K562 (cell line): ENCODE results near the gene KCNH8. TPM values are rescaled to one million over a fixed set of nuclear protein-coding genes. Genes with fewer than 3 reads are reported as not detected.

Experiments used
- CLOCK ChIP-seq: fragments of 250-450 bp; sonication (Bioruptor Pico); IDR thresholded peaks from 2 replicates; pipeline ENCODE4 v1.4.0; 2020; ENCODE audit warnings: mild to moderate bottlenecking, moderate library complexity, borderline replicate concordance
- NCOA1 ChIP-seq: fragments of 450-650 bp; IDR thresholded peaks from 2 replicates; pipeline ENCODE4 v1.6.1; 2016; ENCODE audit warnings: low read depth
- polyA plus RNA-seq, 8 experiments: library from polyadenylated mRNA; depleted of rRNA in 4 of 8; stranded (reverse) in 5 of 8; unstranded in 3 of 8; fragments of >200 nt; fragmentation: Nextera tagmentation in 2 of 8; fragmentation: Illumina TruSeq in 1 of 8; extraction: Ambion mirVana in 2 of 8; extraction: Trizol in 1 of 8; gene quantifications; 2 replicates each; pipeline versions ENCODE4 v1.2.1 to v1.2.3, GENCODE V29; 2011 to 2014; ENCODE audit warnings: inconsistent platforms in 1 of 8, missing spikeins in 1 of 8
- total RNA-seq, 7 experiments: library from RNA; depleted of rRNA in 6 of 7; stranded (reverse); fragments of >200 nt in 6 of 7; fragmentation: Illumina TruSeq in 2 of 7; extraction: Trizol in 2 of 7; gene quantifications; 2 replicates each; pipeline versions ENCODE4 v1.2.1 to v1.2.3, GENCODE V29; 2011 to 2021; ENCODE audit warnings: low replicate concordance in 1 of 7
- TF ChIP-seq, protein P1 (sequence below): fragments of 250-450 bp; sonication (Bioruptor Pico); IDR thresholded peaks from 2 replicates; pipeline ENCODE4 v1.4.0; 2020

The KCNH8 gene
- total and polyA plus RNA-seq, 9 of the 15 experiments (the other 6 are each of a cell fraction or from before 2014, with no cell fraction given): 0.02 to 0.08 (median 0.04) TPM; not detected in 6

DNA sequence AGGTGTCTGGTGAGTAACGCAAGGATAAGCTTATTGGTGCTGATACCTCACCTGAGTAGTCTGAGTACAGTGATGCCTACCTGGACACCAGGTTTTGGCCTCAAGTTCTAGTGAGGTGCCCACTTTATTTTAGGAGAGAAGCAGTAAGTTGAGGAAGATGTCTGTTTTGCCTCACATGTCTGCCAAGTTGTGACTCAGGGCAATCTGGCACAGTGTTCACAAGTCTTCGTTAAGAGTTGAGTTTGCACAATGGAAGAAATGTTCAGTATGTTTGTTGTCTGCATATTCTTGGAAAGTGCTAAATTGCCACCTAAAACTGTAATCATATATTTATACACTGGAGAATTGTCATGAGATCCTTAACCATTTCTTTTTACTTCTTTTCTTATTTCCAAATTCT lies 122.2 kb downstream of the KCNH8 start (continued):
- TF ChIP-seq, protein P1, sequence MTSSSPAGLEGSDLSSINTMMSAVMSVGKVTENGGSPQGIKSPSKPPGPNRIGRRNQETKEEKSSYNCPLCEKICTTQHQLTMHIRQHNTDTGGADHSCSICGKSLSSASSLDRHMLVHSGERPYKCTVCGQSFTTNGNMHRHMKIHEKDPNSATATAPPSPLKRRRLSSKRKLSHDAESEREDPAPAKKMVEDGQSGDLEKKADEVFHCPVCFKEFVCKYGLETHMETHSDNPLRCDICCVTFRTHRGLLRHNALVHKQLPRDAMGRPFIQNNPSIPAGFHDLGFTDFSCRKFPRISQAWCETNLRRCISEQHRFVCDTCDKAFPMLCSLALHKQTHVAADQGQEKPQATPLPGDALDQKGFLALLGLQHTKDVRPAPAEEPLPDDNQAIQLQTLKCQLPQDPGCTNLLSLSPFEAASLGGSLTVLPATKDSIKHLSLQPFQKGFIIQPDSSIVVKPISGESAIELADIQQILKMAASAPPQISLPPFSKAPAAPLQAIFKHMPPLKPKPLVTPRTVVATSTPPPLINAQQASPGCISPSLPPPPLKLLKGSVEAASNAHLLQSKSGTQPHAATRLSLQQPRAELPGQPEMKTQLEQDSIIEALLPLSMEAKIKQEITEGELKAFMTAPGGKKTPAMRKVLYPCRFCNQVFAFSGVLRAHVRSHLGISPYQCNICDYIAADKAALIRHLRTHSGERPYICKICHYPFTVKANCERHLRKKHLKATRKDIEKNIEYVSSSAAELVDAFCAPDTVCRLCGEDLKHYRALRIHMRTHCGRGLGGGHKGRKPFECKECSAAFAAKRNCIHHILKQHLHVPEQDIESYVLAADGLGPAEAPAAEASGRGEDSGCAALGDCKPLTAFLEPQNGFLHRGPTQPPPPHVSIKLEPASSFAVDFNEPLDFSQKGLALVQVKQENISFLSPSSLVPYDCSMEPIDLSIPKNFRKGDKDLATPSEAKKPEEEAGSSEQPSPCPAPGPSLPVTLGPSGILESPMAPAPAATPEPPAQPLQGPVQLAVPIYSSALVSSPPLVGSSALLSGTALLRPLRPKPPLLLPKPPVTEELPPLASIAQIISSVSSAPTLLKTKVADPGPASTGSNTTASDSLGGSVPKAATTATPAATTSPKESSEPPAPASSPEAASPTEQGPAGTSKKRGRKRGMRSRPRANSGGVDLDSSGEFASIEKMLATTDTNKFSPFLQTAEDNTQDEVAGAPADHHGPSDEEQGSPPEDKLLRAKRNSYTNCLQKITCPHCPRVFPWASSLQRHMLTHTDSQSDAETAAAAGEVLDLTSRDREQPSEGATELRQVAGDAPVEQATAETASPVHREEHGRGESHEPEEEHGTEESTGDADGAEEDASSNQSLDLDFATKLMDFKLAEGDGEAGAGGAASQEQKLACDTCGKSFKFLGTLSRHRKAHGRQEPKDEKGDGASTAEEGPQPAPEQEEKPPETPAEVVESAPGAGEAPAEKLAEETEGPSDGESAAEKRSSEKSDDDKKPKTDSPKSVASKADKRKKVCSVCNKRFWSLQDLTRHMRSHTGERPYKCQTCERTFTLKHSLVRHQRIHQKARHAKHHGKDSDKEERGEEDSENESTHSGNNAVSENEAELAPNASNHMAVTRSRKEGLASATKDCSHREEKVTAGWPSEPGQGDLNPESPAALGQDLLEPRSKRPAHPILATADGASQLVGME (CRISPR knock-in tag): no peak
- TF ChIP-seq CLOCK (CRISPR knock-in tag) (no peak), NCOA1 (no peak)
